HepG2 (cell line): ENCODE results near the gene SERTAD3. TPM values are rescaled to one million over a fixed set of nuclear protein-coding genes. Genes with fewer than 3 reads are reported as not detected.
A peak's percentile ranks its signal among the peaks of the same experiment; 100 is the strongest.

Experiments
- CHD4 ChIP-seq: fragments of 200-600 bp; sonication (generic); IDR thresholded peaks from 2 replicates; pipeline ENCODE4 v1.7.0; 2017; ENCODE audit warnings: mild to moderate bottlenecking, low read length, borderline replicate concordance
- CREM ChIP-seq, 2 experiments: sonication (generic) in 1 of 2; formaldehyde crosslinking in 1 of 2; IDR thresholded peaks; 2 replicates each; pipeline versions ENCODE4 v1.4.0 to v1.6.1; 2016 to 2020; ENCODE audit warnings: antibody characterized with exemption in 1 of 2, mild to moderate bottlenecking in 1 of 2, missing genetic modification reagents in 1 of 2
- GABPB1 ChIP-seq: IDR thresholded peaks from 2 replicates; pipeline ENCODE4 v1.6.1; 2016; ENCODE audit warnings: mild to moderate bottlenecking, missing genetic modification reagents, moderate library complexity, missing compliant biosample characterization
- KAT8 ChIP-seq: IDR thresholded peaks from 2 replicates; pipeline ENCODE4 v1.6.1; 2016; ENCODE audit warnings: missing genetic modification reagents, missing compliant biosample characterization
- MYC ChIP-seq: sonication (generic); formaldehyde crosslinking; IDR thresholded peaks from 2 replicates; pipeline ENCODE4 v1.9.0; 2021; ENCODE audit warnings: missing genetic modification reagents, borderline replicate concordance
- SMYD3 ChIP-seq: sonication (generic); formaldehyde crosslinking; IDR thresholded peaks from 2 replicates; pipeline ENCODE4 v1.8.1; 2023; ENCODE audit warnings: mild to moderate bottlenecking, missing genetic modification reagents
- STAG1 ChIP-seq: sonication (generic); formaldehyde crosslinking; IDR thresholded peaks from 2 replicates; pipeline ENCODE4 v1.4.0; 2020; ENCODE audit warnings: missing genetic modification reagents
- ZBTB20 ChIP-seq: sonication (generic); formaldehyde crosslinking; IDR thresholded peaks from 2 replicates; pipeline ENCODE4 v1.8.1; 2023; ENCODE audit warnings: missing genetic modification reagents, low read depth, mild to moderate bottlenecking, borderline replicate concordance
- ZKSCAN1 ChIP-seq: fragments of 150-350 bp; IDR thresholded peaks from 2 replicates; pipeline ENCODE4 v1.6.1; 2014; ENCODE audit warnings: low read length
- ZMYM2 ChIP-seq: sonication (generic); formaldehyde crosslinking; IDR thresholded peaks from 2 replicates; pipeline ENCODE4 v1.8.0; 2022; ENCODE audit warnings: mild to moderate bottlenecking, missing genetic modification reagents
- ZNF160 ChIP-seq: sonication (generic); formaldehyde crosslinking; IDR thresholded peaks from 2 replicates; pipeline ENCODE4 v1.8.0; 2022; ENCODE audit warnings: mild to moderate bottlenecking, inconsistent platforms, missing genetic modification reagents
- ZNF224 ChIP-seq: sonication (generic); formaldehyde crosslinking; IDR thresholded peaks from 2 replicates; pipeline ENCODE4 v1.5.0; 2020; ENCODE audit warnings: mild to moderate bottlenecking, missing genetic modification reagents
- ZNF282 ChIP-seq: fragments of 450-650 bp; IDR thresholded peaks from 2 replicates; pipeline ENCODE4 v1.6.1; 2018; ENCODE audit not compliant: partially characterized antibody
- ZNF326 ChIP-seq: sonication (generic); formaldehyde crosslinking; IDR thresholded peaks from 2 replicates; pipeline ENCODE4 v1.4.0; 2020; ENCODE audit warnings: missing genetic modification reagents, borderline replicate concordance
- ZNF543 ChIP-seq: sonication (generic); formaldehyde crosslinking; IDR thresholded peaks from 2 replicates; pipeline ENCODE4 v1.4.0; 2020; ENCODE audit warnings: mild to moderate bottlenecking, missing genetic modification reagents
- ZNF549 ChIP-seq: sonication (generic); formaldehyde crosslinking; IDR thresholded peaks from 2 replicates; pipeline ENCODE4 v1.5.0; 2020; ENCODE audit warnings: missing genetic modification reagents
- ZNF563 ChIP-seq: sonication (generic); formaldehyde crosslinking; IDR thresholded peaks from 2 replicates; pipeline ENCODE4 v1.8.0; 2022; ENCODE audit warnings: mild to moderate bottlenecking, moderate library complexity, missing genetic modification reagents
- ZNF850 ChIP-seq: sonication (generic); formaldehyde crosslinking; conservative IDR thresholded peaks from 2 replicates; pipeline ENCODE4 v1.9.0; 2021; ENCODE audit warnings: mild to moderate bottlenecking, missing genetic modification reagents
- polyA plus RNA-seq, 8 experiments: library from polyadenylated mRNA; depleted of rRNA in 3 of 8; stranded (reverse) in 7 of 8; unstranded in 1 of 8; fragments of >200 nt; fragmentation: Illumina TruSeq in 4 of 8; extraction: Trizol in 4 of 8; gene quantifications; 2 replicates each; pipeline versions ENCODE4 v1.2.1 to v1.2.3, GENCODE V29; 2011 to 2016; ENCODE audit warnings: low read depth in 4 of 8, missing spikeins in 1 of 8, mixed read lengths in 1 of 8; ENCODE audit not compliant: insufficient read depth in 1 of 8
- total RNA-seq, 5 experiments: library from RNA; depleted of rRNA; stranded (reverse); fragments of >200 nt; fragmentation: Illumina TruSeq; extraction: Trizol; gene quantifications; 2 replicates each; pipeline ENCODE4 v1.2.3, GENCODE V29; 2016; ENCODE audit warnings: low read depth in 1 of 5
- TF ChIP-seq, protein P1 (sequence below): sonication (generic); formaldehyde crosslinking; conservative IDR thresholded peaks from 2 replicates; pipeline ENCODE4 v1.4.0; 2020; ENCODE audit warnings: mild to moderate bottlenecking, missing genetic modification reagents, moderate library complexity
- TF ChIP-seq, protein P2 (sequence below): IDR thresholded peaks from 2 replicates; pipeline ENCODE4 v1.6.1; 2016; ENCODE audit warnings: mild to moderate bottlenecking, missing biosample characterization, missing genetic modification reagents
- TF ChIP-seq, protein P3 (sequence below): sonication (generic); formaldehyde crosslinking; IDR thresholded peaks from 2 replicates; pipeline ENCODE4 v1.4.0; 2020; ENCODE audit warnings: missing genetic modification reagents
- TF ChIP-seq, protein P4 (sequence below): sonication (generic); formaldehyde crosslinking; IDR thresholded peaks from 2 replicates; pipeline ENCODE4 v1.4.0; 2020; ENCODE audit warnings: missing genetic modification reagents, borderline replicate concordance

The SERTAD3 gene
- total and polyA plus RNA-seq, 2 of the 13 experiments (the other 11 are each of a cell fraction or from before 2014, with no cell fraction given) = 9.6 to 16.9 TPM

DNA sequence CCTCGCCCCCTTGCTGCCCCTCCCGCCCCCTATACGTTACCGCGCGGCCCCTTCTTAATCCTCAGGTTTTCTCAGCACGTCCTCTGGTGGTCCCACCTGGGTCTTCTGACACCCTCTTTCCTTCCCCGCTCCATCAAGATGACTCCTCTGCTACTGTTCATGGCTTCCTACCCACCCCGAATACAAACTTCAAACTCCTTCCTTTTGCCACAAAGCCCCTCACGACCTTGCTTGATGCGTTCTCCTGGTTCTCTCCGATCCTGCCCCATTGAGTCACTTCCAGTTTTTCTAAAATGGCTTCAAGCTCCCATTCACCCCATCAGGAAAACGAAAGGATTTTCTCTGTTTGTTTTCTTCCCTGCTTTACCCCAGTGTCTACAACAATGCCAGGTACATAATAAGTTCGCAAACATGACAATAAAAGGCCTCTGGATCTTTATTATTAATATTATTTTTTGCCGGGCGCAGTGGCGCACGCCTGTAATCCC, 734 bp upstream of the SERTAD3 start (continued):
- TF ChIP-seq, protein P1, sequence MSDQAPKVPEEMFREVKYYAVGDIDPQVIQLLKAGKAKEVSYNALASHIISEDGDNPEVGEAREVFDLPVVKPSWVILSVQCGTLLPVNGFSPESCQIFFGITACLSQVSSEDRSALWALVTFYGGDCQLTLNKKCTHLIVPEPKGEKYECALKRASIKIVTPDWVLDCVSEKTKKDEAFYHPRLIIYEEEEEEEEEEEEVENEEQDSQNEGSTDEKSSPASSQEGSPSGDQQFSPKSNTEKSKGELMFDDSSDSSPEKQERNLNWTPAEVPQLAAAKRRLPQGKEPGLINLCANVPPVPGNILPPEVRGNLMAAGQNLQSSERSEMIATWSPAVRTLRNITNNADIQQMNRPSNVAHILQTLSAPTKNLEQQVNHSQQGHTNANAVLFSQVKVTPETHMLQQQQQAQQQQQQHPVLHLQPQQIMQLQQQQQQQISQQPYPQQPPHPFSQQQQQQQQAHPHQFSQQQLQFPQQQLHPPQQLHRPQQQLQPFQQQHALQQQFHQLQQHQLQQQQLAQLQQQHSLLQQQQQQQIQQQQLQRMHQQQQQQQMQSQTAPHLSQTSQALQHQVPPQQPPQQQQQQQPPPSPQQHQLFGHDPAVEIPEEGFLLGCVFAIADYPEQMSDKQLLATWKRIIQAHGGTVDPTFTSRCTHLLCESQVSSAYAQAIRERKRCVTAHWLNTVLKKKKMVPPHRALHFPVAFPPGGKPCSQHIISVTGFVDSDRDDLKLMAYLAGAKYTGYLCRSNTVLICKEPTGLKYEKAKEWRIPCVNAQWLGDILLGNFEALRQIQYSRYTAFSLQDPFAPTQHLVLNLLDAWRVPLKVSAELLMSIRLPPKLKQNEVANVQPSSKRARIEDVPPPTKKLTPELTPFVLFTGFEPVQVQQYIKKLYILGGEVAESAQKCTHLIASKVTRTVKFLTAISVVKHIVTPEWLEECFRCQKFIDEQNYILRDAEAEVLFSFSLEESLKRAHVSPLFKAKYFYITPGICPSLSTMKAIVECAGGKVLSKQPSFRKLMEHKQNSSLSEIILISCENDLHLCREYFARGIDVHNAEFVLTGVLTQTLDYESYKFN = peak; percentile 12; the same call in 1 of the 2 replicates
- TF ChIP-seq, protein P2, sequence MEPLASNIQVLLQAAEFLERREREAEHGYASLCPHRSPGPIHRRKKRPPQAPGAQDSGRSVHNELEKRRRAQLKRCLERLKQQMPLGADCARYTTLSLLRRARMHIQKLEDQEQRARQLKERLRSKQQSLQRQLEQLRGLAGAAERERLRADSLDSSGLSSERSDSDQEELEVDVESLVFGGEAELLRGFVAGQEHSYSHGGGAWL (CRISPR knock-in tag) = no peak
- TF ChIP-seq ZNF282 (no peak), ZNF563 (CRISPR knock-in tag) (no peak), ZNF224 (CRISPR knock-in tag) (no peak), ZBTB20 (CRISPR knock-in tag) (no peak), CHD4 (0 out of 2 replicates have a peak, but pooled peaks have one; percentile 45), ZNF850 (CRISPR knock-in tag) (no peak), ZNF549 (no peak), MYC (CRISPR knock-in tag) (no peak), ZNF543 (0 out of 2 replicates have a peak, but pooled peaks have one; percentile 24), SMYD3 (CRISPR knock-in tag) (peak; percentile 16; the same call in 1 of the 2 replicates), ZKSCAN1 (no peak), KAT8 (CRISPR knock-in tag) (peak; percentile 5; the same call in 1 of the 2 replicates), GABPB1 (CRISPR knock-in tag) (no peak; the same call in 1 of the 2 replicates), CREM (IDR thresholded peaks at IDR 0.05) (0 out of 2 replicates have a peak, but pooled peaks have one; percentile 2), CREM (CRISPR knock-in tag; IDR thresholded peaks at IDR 0.05) (no peak), ZMYM2 (CRISPR knock-in tag) (no peak), ZNF326 (CRISPR knock-in tag) (no peak), STAG1 (CRISPR knock-in tag) (peak; percentile 63), ZNF160 (0 out of 2 replicates have a peak, but pooled peaks have one; percentile 0)
- TF ChIP-seq, protein P3, sequence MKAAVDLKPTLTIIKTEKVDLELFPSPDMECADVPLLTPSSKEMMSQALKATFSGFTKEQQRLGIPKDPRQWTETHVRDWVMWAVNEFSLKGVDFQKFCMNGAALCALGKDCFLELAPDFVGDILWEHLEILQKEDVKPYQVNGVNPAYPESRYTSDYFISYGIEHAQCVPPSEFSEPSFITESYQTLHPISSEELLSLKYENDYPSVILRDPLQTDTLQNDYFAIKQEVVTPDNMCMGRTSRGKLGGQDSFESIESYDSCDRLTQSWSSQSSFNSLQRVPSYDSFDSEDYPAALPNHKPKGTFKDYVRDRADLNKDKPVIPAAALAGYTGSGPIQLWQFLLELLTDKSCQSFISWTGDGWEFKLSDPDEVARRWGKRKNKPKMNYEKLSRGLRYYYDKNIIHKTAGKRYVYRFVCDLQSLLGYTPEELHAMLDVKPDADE (CRISPR knock-in tag) = no peak; the same call in 1 of the 2 replicates
- TF ChIP-seq, protein P4, sequence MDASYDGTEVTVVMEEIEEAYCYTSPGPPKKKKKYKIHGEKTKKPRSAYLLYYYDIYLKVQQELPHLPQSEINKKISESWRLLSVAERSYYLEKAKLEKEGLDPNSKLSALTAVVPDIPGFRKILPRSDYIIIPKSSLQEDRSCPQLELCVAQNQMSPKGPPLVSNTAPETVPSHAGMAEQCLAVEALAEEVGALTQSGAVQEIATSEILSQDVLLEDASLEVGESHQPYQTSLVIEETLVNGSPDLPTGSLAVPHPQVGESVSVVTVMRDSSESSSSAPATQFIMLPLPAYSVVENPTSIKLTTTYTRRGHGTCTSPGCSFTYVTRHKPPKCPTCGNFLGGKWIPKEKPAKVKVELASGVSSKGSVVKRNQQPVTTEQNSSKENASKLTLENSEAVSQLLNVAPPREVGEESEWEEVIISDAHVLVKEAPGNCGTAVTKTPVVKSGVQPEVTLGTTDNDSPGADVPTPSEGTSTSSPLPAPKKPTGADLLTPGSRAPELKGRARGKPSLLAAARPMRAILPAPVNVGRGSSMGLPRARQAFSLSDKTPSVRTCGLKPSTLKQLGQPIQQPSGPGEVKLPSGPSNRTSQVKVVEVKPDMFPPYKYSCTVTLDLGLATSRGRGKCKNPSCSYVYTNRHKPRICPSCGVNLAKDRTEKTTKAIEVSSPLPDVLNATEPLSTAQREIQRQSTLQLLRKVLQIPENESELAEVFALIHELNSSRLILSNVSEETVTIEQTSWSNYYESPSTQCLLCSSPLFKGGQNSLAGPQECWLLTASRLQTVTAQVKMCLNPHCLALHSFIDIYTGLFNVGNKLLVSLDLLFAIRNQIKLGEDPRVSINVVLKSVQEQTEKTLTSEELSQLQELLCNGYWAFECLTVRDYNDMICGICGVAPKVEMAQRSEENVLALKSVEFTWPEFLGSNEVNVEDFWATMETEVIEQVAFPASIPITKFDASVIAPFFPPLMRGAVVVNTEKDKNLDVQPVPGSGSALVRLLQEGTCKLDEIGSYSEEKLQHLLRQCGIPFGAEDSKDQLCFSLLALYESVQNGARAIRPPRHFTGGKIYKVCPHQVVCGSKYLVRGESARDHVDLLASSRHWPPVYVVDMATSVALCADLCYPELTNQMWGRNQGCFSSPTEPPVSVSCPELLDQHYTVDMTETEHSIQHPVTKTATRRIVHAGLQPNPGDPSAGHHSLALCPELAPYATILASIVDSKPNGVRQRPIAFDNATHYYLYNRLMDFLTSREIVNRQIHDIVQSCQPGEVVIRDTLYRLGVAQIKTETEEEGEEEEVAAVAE (CRISPR knock-in tag) = no peak
